ENCODE measurements around the gene MPP3.

The MPP3 gene

GRCh38 chr17:43791589-43791988, 41.4 kb downstream of the MPP3 start (continued):
- TF ChIP-seq, protein P1, sequence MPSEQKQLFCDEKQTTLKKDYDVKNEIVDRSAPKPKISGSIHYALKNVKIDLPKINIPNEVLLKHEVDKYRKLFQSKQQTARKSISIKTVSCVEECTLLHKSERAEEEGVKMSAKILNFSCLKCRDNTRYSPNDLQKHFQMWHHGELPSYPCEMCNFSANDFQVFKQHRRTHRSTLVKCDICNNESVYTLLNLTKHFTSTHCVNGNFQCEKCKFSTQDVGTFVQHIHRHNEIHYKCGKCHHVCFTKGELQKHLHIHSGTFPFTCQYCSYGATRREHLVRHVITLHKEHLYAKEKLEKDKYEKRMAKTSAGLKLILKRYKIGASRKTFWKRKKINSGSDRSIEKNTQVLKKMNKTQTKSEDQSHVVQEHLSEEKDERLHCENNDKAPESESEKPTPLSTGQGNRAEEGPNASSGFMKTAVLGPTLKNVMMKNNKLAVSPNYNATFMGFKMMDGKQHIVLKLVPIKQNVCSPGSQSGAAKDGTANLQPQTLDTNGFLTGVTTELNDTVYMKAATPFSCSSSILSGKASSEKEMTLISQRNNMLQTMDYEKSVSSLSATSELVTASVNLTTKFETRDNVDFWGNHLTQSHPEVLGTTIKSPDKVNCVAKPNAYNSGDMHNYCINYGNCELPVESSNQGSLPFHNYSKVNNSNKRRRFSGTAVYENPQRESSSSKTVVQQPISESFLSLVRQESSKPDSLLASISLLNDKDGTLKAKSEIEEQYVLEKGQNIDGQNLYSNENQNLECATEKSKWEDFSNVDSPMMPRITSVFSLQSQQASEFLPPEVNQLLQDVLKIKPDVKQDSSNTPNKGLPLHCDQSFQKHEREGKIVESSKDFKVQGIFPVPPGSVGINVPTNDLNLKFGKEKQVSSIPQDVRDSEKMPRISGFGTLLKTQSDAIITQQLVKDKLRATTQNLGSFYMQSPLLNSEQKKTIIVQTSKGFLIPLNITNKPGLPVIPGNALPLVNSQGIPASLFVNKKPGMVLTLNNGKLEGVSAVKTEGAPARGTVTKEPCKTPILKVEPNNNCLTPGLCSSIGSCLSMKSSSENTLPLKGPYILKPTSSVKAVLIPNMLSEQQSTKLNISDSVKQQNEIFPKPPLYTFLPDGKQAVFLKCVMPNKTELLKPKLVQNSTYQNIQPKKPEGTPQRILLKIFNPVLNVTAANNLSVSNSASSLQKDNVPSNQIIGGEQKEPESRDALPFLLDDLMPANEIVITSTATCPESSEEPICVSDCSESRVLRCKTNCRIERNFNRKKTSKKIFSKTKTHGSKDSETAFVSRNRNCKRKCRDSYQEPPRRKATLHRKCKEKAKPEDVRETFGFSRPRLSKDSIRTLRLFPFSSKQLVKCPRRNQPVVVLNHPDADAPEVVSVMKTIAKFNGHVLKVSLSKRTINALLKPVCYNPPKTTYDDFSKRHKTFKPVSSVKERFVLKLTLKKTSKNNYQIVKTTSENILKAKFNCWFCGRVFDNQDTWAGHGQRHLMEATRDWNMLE (tag by site-specific recombination; conservative IDR thresholded peaks at IDR 0.05; ENCODE audit: low read depth) = peak; percentile 77
- TF ChIP-seq BCL11A (tag by site-specific recombination; IDR thresholded peaks at IDR 0.05; ENCODE audit: low read depth) (no peak), SCRT2 (tag by site-specific recombination; IDR thresholded peaks at IDR 0.05) (peak; percentile 97), SETDB1 (IDR thresholded peaks at IDR 0.05; ENCODE audit: insufficient read length, low read length) (peak; percentile 91), OSR2 (tag by site-specific recombination; IDR thresholded peaks at IDR 0.05) (peak; percentile 41; the same call in 1 of the 2 replicates)

DNA sequence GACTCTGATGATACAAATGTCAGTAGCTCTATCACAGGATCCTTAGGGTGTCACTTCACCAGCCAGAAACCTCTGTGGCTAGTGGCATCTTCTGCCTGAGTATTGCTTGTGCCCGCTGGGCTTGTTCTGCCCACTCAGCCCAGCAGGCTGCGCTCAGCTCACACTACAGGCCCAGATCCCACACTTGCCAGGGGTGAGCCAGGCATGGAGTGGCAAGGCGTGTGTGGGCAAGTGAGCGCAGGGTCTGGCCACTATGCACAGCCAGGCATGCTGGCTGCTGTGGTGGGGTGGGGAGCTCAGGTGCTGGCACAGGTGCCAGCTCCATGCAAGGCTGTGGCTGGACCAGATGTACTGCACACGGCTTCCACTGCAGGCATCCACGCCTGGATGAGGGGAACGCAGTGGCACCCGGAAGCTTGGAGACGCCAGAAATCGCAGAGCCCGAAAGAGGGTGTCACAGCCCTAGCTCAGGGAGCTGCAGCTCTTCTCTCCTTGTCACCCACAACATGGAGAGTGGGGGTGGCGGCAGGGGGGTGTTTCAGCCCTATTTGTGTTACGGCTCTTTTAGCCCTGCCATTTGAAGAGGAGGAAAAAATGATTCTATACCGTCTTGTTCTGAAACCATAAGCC, 42.5 kb downstream of the MPP3 start:
- Histone ChIP-seq H3K4me3 (ENCODE audit: low read depth, low read length) (no peak overlapping the region), H3K9me3 (ENCODE audit: control insufficient read depth, insufficient read depth, low read depth, low read length) (no peaks in the 10 kb centered on the region; the same call in 1 of the 2 replicates), H3K27ac (ENCODE audit: extremely low read depth, low read depth, low read length) (no peak overlapping the region), H3K36me3 (ENCODE audit: control insufficient read depth in 2 of 2, insufficient read depth in 1 of 2, low read length in 2 of 2) (no peaks in the 10 kb centered on the region), H3K4me1 (ENCODE audit: control insufficient read depth, insufficient read depth, low read length) (no peaks in the 10 kb centered on the region)
- ChIA-PET CTCF (interaction anchor here (0.7 to 1.0 kb wide), 2 partner anchors 25 to 132 kb away, joined by 3 read pairs; no protein-coding TSS in a partner anchor), POLR2A (interaction anchor here (2.3 kb wide), 1 partner anchor 12 kb away, joined by 6 read pairs; the partner anchor contains the start of gene DUSP3)
- no peak for TF ChIP-seq ZBTB49 (tag by site-specific recombination; IDR thresholded peaks at IDR 0.05; ENCODE audit: low read depth)
- TF ChIP-seq ZNF112 (tag by site-specific recombination; IDR thresholded peaks at IDR 0.05) = no peak
- TF ChIP-seq, protein P2, sequence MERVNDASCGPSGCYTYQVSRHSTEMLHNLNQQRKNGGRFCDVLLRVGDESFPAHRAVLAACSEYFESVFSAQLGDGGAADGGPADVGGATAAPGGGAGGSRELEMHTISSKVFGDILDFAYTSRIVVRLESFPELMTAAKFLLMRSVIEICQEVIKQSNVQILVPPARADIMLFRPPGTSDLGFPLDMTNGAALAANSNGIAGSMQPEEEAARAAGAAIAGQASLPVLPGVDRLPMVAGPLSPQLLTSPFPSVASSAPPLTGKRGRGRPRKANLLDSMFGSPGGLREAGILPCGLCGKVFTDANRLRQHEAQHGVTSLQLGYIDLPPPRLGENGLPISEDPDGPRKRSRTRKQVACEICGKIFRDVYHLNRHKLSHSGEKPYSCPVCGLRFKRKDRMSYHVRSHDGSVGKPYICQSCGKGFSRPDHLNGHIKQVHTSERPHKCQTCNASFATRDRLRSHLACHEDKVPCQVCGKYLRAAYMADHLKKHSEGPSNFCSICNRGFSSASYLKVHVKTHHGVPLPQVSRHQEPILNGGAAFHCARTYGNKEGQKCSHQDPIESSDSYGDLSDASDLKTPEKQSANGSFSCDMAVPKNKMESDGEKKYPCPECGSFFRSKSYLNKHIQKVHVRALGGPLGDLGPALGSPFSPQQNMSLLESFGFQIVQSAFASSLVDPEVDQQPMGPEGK (tag by site-specific recombination; IDR thresholded peaks at IDR 0.05) = no peak
- no peak for TF ChIP-seq ZNF121 (tag by site-specific recombination; IDR thresholded peaks at IDR 0.05)
- no peak for TF ChIP-seq ZNF792 (tag by site-specific recombination; IDR thresholded peaks at IDR 0.05)
- TF ChIP-seq ZFP37 (tag by site-specific recombination; IDR thresholded peaks at IDR 0.05) = no peak
- no peak for TF ChIP-seq HIC1 (tag by site-specific recombination; IDR thresholded peaks at IDR 0.05)
- TF ChIP-seq ZNF670 (tag by site-specific recombination; IDR thresholded peaks at IDR 0.05; ENCODE audit: low read depth) = no peak
- TF ChIP-seq ZFHX2 (tag by site-specific recombination; conservative IDR thresholded peaks at IDR 0.05) = no peak
- TF ChIP-seq, protein P3, sequence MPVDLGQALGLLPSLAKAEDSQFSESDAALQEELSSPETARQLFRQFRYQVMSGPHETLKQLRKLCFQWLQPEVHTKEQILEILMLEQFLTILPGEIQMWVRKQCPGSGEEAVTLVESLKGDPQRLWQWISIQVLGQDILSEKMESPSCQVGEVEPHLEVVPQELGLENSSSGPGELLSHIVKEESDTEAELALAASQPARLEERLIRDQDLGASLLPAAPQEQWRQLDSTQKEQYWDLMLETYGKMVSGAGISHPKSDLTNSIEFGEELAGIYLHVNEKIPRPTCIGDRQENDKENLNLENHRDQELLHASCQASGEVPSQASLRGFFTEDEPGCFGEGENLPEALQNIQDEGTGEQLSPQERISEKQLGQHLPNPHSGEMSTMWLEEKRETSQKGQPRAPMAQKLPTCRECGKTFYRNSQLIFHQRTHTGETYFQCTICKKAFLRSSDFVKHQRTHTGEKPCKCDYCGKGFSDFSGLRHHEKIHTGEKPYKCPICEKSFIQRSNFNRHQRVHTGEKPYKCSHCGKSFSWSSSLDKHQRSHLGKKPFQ (tag by site-specific recombination; IDR thresholded peaks at IDR 0.05) = no peak
- no peak for TF ChIP-seq HOXA7 (CRISPR knock-in tag; IDR thresholded peaks at IDR 0.05; ENCODE audit: borderline replicate concordance)
- no peak for TF ChIP-seq ZNF280C (tag by site-specific recombination; IDR thresholded peaks at IDR 0.05)
- TF ChIP-seq HOXD13 (CRISPR knock-in tag; IDR thresholded peaks at IDR 0.05; ENCODE audit: borderline replicate concordance) = no peak
- no peak for TF ChIP-seq OVOL3 (tag by site-specific recombination; IDR thresholded peaks at IDR 0.05)
